NCI-H2196 treated with DMSO at 0.1 percent for 48 hours (cell line): ENCODE results near the gene ADGRG7.

Source experiments
- DNase-seq: peaks from one replicate; lab custom pipeline; 2025; ENCODE audit not compliant: unreplicated experiment; lab: John Stamatoyannopoulos, UW

ADGRG7 gene

GRCh38 chr3:100697723-100698285 is 88.4 kb downstream of the ADGRG7 start:
- DNase-seq = no peak

GRCh38 chr3:100698736-100699135 is 89.3 kb downstream of the ADGRG7 start:
- no peak for DNase-seq

GRCh38 chr3:100700708-100701107 is 91.3 kb downstream of the ADGRG7 start:
- no peak for DNase-seq

- DNase-seq = no peak
Measured at GRCh38 chr3:100702082-100702979, 92.9 kb downstream of the ADGRG7 start.

- DNase-seq = no peak
Measured at GRCh38 chr3:100702980-100703345, 93.6 kb downstream of the ADGRG7 start.

- no peak for DNase-seq
Measured at GRCh38 chr3:100703865-100704264, 94.5 kb downstream of the ADGRG7 start.

GRCh38 chr3:100706365-100706764 is 97.0 kb downstream of the ADGRG7 start:
- DNase-seq = no peak

GRCh38 chr3:100708644-100708988 is 99.2 kb downstream of the ADGRG7 start:
- no peak for DNase-seq

GRCh38 chr3:100708989-100709841 is 99.8 kb downstream of the ADGRG7 start, which contains the start of gene TFG:
Gene TFG, plus strand, starts transcription at chr3:100709494. Its CDS starts 4,192 bp downstream, at chr3:100713686.
- DNase-seq = peak; percentile 98

- DNase-seq = no peak
Measured at GRCh38 chr3:100709842-100710260, 100.5 kb downstream of the ADGRG7 start.

- DNase-seq = no peak
Measured at GRCh38 chr3:100710261-100710968, 101.0 kb downstream of the ADGRG7 start.

GRCh38 chr3:100715176-100715575 is 105.8 kb downstream of the ADGRG7 start:
- DNase-seq = no peak

- no peak for DNase-seq
Measured at GRCh38 chr3:100717063-100717462, 107.7 kb downstream of the ADGRG7 start.

- no peak for DNase-seq
Measured at GRCh38 chr3:100717637-100718487, 108.5 kb downstream of the ADGRG7 start.

GRCh38 chr3:100719136-100719535 is 109.7 kb downstream of the ADGRG7 start:
- DNase-seq = no peak

GRCh38 chr3:100720426-100720825 is 111.0 kb downstream of the ADGRG7 start:
- DNase-seq = no peak

GRCh38 chr3:100725935-100726513 is 116.6 kb downstream of the ADGRG7 start:
- DNase-seq = no peak

- DNase-seq = no peak
Measured at GRCh38 chr3:100726706-100727105, 117.3 kb downstream of the ADGRG7 start.

- no peak for DNase-seq
Measured at GRCh38 chr3:100730524-100730923, 121.1 kb downstream of the ADGRG7 start.

GRCh38 chr3:100732435-100732834 is 123.0 kb downstream of the ADGRG7 start:
- no peak for DNase-seq
